Caco-2 (cell line): ENCODE results near the gene SYT11. TPM values are rescaled to one million over a fixed set of nuclear protein-coding genes. Genes with fewer than 3 reads are reported as not detected.

Experiments
- BruUV-seq: library from RNA; stranded (reverse); fragments of 400-500 nt; replicated peaks from 2 replicates; lab custom pipeline; 2021; lab: Mats Ljungman, UMichigan
- CTCF ChIA-PET: fragments of 300-600 bp; sonication (Branson Sonifier 250); formaldehyde crosslinking; loops from one replicate; lab custom pipeline; 2022; ENCODE audit warnings: antibody characterized with exemption; lab: Charles Lee
- POLR2A ChIA-PET: fragments of 300-600 bp; sonication (Branson Sonifier 250); formaldehyde crosslinking; loops from one replicate; lab custom pipeline; 2022; ENCODE audit warnings: antibody characterized with exemption; lab: Charles Lee
- DNase-seq, 2 experiments: peaks; one replicate each; pipeline versions ENCODE4 v3.0.0 to v3.0.0-alpha.2; 2020 to 2022
- H3K27me3 ChIP-seq: replicated peaks from 2 replicates; pipeline ENCODE4 v1.6.0; 2011; ENCODE audit warnings: low read length; ENCODE audit not compliant: control insufficient read depth, insufficient read depth
- H3K36me3 ChIP-seq: 2 replicates; pipeline ENCODE4 v1.5.1; 2011; ENCODE audit warnings: low read length; ENCODE audit not compliant: control insufficient read depth, insufficient read depth
- H3K4me1 ChIP-seq: fragments of 250-450 bp; sonication (Bioruptor Pico); 2 replicates; pipeline ENCODE4 v1.5.1; 2020; ENCODE audit warnings: mild to moderate bottlenecking
- H3K4me3 ChIP-seq: 2 replicates; pipeline ENCODE4 v1.5.1; 2011; ENCODE audit warnings: low read depth, mild to moderate bottlenecking, control low read depth, low read length
- H3K9me3 ChIP-seq: fragments of 250-450 bp; sonication (Bioruptor Pico); 2 replicates; pipeline ENCODE4 v1.5.1; 2020; ENCODE audit warnings: mild to moderate bottlenecking, moderate library complexity
- H3K27ac Mint-ChIP-seq: one replicate; pipeline ENCODE4 v1.8.0; 2022; ENCODE audit warnings: mixed read lengths; ENCODE audit not compliant: unreplicated experiment
- H3K27me3 Mint-ChIP-seq: one replicate; pipeline ENCODE4 v1.8.0; 2022; ENCODE audit warnings: mixed read lengths; ENCODE audit not compliant: insufficient read depth, unreplicated experiment
- H3K36me3 Mint-ChIP-seq: one replicate; pipeline ENCODE4 v1.8.0; 2022; ENCODE audit warnings: mild to moderate bottlenecking, mixed read lengths; ENCODE audit not compliant: insufficient read depth, unreplicated experiment
- H3K4me1 Mint-ChIP-seq: one replicate; pipeline ENCODE4 v1.8.0; 2022; ENCODE audit warnings: low read depth, mixed read lengths; ENCODE audit not compliant: unreplicated experiment
- H3K4me3 Mint-ChIP-seq: one replicate; pipeline ENCODE4 v1.8.0; 2022; ENCODE audit warnings: mild to moderate bottlenecking, moderate library complexity, mixed read lengths; ENCODE audit not compliant: unreplicated experiment
- H3K9me3 Mint-ChIP-seq: one replicate; pipeline ENCODE4 v1.8.0; 2022; ENCODE audit warnings: mixed read lengths; ENCODE audit not compliant: unreplicated experiment
- CTCF ChIP-seq, 2 experiments: fragments of 200-600 bp in 1 of 2; IDR thresholded peaks; 1 replicate in 1 of 2; 2 replicates in 1 of 2; pipeline versions ENCODE4 v1.5.1 to v1.8.0; 2011 to 2022; ENCODE audit warnings: antibody characterized with exemption in 1 of 2, control low read depth in 1 of 2, inconsistent platforms in 1 of 2, low read depth in 1 of 2, low read length in 1 of 2, mild to moderate bottlenecking in 1 of 2, moderate library complexity in 1 of 2; ENCODE audit not compliant: insufficient read depth in 1 of 2, severe bottlenecking in 1 of 2, unreplicated experiment in 1 of 2
- intact Hi-C: fragments of 100-400 bp; cut with micrococcal nuclease; formaldehyde crosslinking; loops from one replicate; pipeline ENCODE4 v1.10.0; 2022; ENCODE audit not compliant: unreplicated experiment
- total RNA-seq: library from RNA; stranded (reverse); gene quantifications from 2 replicates; pipeline ENCODE4 v1.2.3, GENCODE V29; 2022

Gene SYT11
- total RNA-seq, 1 experiment from 2014 or later: 0.05 TPM

DNA sequence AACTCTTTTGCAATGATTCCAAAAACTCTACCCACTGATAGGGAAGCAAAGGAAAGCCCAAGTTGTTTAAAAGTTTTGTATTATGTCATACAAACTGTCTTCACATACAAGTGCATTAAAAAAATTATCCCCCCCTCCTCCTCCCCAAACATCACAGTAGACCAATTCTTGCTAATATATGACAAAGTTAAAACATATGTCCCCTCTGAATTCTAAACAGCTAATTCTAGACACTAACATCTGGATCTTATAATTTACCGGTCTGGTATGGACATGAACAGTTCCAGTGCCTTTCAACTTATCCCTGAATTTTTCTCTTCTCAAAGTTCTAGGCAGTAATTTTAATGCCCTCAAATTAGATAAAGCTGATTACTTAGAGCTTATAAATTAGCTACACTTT, 38.4 kb downstream of the SYT11 start:
- no peak overlapping the region for H3K27ac Mint-ChIP-seq
- H3K9me3 Mint-ChIP-seq: no peaks in the 10 kb centered on the region
- H3K9me3 ChIP-seq: no peaks in the 10 kb centered on the region
- no peak overlapping the region for H3K4me3 ChIP-seq
- H3K36me3 Mint-ChIP-seq: peaks cover 49% of the 10 kb centered on the region
- ChIA-PET CTCF (interaction anchor here (0.5 kb wide), 1 partner anchor 56 kb away, joined by 5 read pairs; no protein-coding TSS in a partner anchor), POLR2A (no interaction called here)
- DNase-seq: no peak
- H3K4me1 ChIP-seq: 0 out of 2 replicates have a peak, but pooled peaks cover 10% of the 10 kb centered on the region
- intact Hi-C loops: no loop called here
- no peaks in the 10 kb centered on the region for H3K4me1 Mint-ChIP-seq
- H3K27me3 ChIP-seq: no peaks in the 10 kb centered on the region
- no TSS peak for BruUV-seq
- no peak overlapping the region for H3K4me3 Mint-ChIP-seq
- TF ChIP-seq CTCF (IDR thresholded peaks at IDR 0.05; ENCODE audit: insufficient read depth in 1 of 2, low read depth in 1 of 2, low read length in 1 of 2, severe bottlenecking in 1 of 2, unreplicated experiment in 1 of 2): no peak
- no peaks in the 10 kb centered on the region for H3K27me3 Mint-ChIP-seq
- H3K36me3 ChIP-seq: no peaks in the 10 kb centered on the region

GRCh38 chr1:155898888-155899287, 39.5 kb downstream of the SYT11 start:
- POLR2A ChIA-PET: no interaction called here

DNA sequence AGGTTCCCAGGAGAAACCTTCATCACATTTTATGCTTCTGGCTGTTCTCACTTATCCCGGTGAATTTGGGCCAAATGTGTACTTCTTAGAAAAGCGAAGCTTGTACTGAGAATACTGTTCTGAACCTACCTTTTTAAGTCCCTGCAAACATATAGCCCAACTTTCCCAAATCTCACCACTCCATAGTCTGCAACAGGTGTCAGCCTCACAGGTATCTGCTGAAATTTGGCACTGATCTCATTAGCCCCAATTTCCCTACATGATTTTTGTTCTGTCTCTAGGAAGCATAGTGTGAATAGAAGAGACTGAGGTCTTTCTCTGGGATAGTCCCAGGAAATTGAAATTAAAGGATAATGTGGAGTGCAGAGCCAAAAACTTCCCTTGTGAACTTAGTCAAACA, 40.3 kb downstream of the SYT11 start:
- Histone ChIP-seq H3K36me3 (peaks cover 2% of the 10 kb centered on the region; the same call in 1 of the 2 replicates), H3K9me3 (no peaks in the 10 kb centered on the region), H3K4me3 (no peak overlapping the region), H3K27me3 (no peaks in the 10 kb centered on the region), H3K4me1 (no peaks in the 10 kb centered on the region)
- ChIA-PET CTCF (no interaction called here), POLR2A (no interaction called here)
- Mint-ChIP-seq H3K4me3 (no peak overlapping the region), H3K9me3 (no peaks in the 10 kb centered on the region), H3K4me1 (no peaks in the 10 kb centered on the region), H3K36me3 (peaks cover 63% of the 10 kb centered on the region), H3K27me3 (no peaks in the 10 kb centered on the region), H3K27ac (no peak overlapping the region)
- intact Hi-C loops: no loop called here
- TSS peak; percentile 14 for BruUV-seq
- no peak for TF ChIP-seq CTCF (IDR thresholded peaks at IDR 0.05; ENCODE audit: insufficient read depth in 1 of 2, low read depth in 1 of 2, low read length in 1 of 2, severe bottlenecking in 1 of 2, unreplicated experiment in 1 of 2)
- DNase-seq: no peak

More at GRCh38 chr1:155898888-155899287, 39.5 kb downstream of the SYT11 start:
- no peak for TF ChIP-seq CTCF (IDR thresholded peaks at IDR 0.05; ENCODE audit: insufficient read depth in 1 of 2, low read depth in 1 of 2, low read length in 1 of 2, severe bottlenecking in 1 of 2, unreplicated experiment in 1 of 2)
- no peak for DNase-seq
- Mint-ChIP-seq H3K4me1 (no peaks in the 10 kb centered on the region), H3K27me3 (no peaks in the 10 kb centered on the region), H3K9me3 (no peaks in the 10 kb centered on the region), H3K36me3 (peaks cover 55% of the 10 kb centered on the region), H3K4me3 (no peak overlapping the region), H3K27ac (no peak overlapping the region)
- no TSS peak for BruUV-seq
- Histone ChIP-seq H3K4me1 (0 out of 2 replicates have a peak, but pooled peaks cover under 1% of the 10 kb centered on the region), H3K9me3 (no peaks in the 10 kb centered on the region), H3K36me3 (peaks cover 2% of the 10 kb centered on the region; the same call in 1 of the 2 replicates), H3K4me3 (no peak overlapping the region), H3K27me3 (no peaks in the 10 kb centered on the region)
- CTCF ChIA-PET: no interaction called here
- intact Hi-C loops: no loop called here
